Measurements from ENCODE around the gene KLHL4.

DNA sequence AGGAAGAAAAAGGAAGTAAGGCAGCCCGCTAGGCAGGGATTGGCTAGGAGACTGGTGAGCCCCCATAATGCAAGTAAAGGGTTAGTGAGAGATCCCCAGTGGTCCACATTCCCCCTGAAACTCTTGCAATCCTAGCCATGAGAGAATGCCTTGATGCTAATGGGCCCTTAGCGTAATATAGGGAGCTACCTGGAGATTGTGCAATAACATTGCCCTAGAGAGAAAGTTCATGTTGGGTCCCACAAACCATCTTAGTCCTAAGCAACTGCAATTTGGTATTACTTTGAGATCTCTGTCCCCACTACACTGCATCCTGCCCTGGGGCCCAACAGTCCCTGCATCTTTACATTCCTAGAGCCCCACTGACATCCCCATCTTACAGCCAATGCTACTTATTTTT lies 188.5 kb downstream of the KLHL4 start:
- TF ChIP-seq, protein P1, sequence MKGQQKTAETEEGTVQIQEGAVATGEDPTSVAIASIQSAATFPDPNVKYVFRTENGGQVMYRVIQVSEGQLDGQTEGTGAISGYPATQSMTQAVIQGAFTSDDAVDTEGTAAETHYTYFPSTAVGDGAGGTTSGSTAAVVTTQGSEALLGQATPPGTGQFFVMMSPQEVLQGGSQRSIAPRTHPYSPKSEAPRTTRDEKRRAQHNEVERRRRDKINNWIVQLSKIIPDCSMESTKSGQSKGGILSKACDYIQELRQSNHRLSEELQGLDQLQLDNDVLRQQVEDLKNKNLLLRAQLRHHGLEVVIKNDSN (IDR thresholded peaks at IDR 0.05): no peak
- no peak for TF ChIP-seq YY1 (IDR thresholded peaks at IDR 0.05; ENCODE audit: low read depth)
- TF ChIP-seq RAD21 (IDR thresholded peaks at IDR 0.05; ENCODE audit: low read depth): no peak
- no peak for TF ChIP-seq FOXM1 (IDR thresholded peaks at IDR 0.05; ENCODE audit: borderline replicate concordance, low read depth)
- no peak for TF ChIP-seq REST (IDR thresholded peaks at IDR 0.05; ENCODE audit: low read depth)
- no peak for TF ChIP-seq TAF1 (IDR thresholded peaks at IDR 0.05; ENCODE audit: low read depth)

Data from Ishikawa (cell line).